ENCODE measurements around the gene FADS2.

Gene FADS2

DNA sequence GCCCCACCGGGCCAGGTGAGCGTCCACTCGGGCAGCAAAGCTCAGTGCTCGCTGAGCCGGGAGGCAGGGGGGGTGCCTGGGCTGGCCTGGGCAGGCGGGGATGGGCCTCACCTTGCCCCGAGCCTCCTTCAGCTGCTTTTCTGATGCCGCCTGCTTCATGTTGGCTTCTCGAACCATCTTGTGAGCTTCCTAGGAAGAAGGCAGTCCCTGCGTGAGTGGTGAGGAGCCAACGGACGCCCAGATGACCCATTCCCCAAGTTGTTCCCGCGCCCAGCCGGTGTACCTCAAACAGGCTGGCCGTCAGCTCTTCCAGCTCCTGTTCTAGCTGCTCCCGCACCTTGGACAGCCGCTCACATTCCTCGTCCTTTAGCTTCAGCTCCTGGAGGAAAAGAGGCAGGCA is 79.2 kb downstream of the FADS2 start:
- no peak for DNase-seq (ENCODE audit: low read depth)

DNA sequence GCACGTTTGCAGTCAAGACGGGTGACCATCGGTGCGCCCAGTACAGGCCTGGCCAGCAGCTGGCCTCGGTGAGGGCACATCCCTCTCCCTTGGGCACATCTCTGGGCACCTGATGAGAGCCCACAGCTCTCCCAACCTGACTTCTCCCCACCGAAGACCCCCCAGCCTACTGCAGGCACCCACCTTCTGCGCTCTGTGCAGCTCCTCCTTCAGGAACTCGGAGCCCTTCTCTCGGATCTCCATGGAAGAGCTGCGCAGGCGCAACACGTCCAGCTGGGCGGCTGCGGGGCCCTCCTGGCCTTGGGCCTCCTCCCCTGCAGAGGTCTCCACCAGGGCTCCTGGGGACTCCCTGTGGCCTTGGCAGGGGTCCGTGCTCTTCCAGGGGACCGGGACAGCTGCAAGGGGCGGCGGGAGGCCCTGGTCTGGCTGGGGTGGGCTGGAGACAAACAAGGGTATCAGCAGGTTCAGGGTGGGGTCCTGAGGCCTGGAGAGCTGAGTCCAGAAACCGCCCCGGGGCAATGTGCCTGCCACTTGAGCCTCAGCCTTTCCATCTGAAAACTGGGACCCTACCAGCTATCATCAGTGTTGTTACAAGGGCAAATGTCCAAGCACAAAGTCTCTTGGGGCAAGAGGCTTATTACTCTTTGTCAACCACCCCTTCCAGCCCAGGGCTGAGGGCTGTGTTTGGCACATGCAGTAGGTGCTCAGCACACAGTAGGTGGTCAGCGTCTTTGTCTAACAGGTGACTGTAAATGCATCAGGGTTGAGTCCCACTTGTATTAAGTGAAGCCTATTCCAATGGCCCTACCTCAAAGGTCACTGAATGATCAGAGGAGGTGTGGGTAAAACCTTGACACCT is 80.0 kb downstream of the FADS2 start:
- DNase-seq (ENCODE audit: low read depth), result no peak

DNA sequence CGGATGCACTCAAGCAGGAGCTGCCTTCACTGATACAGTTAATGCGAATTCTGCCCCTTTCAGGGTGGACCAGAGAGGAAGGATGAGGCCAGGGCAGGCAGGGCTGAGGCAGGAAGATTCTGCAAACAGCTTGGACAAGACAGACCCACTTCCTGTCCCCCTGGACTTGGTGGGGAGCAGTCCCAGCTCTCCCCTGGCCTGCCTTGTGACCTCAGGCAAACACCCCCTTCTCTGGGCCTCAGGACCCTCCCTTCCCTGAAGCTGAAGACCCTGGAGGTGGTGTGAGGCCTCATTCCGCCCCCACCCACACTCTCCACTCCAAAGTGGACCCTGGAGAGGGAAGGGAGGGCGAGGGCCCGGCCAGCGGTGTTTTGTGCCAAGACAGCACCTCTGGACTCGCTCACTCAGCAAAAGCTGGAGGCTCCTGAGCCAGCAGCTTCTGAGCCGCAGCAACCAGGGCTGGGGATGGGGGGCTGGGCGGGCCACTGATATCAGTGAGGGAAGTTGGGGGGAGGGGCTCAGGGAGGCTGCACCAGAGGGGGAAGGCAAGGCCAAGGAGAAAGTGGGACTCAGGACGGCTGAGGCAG is 80.7 kb downstream of the FADS2 start:
- no peak for DNase-seq (ENCODE audit: low read depth)

DNA sequence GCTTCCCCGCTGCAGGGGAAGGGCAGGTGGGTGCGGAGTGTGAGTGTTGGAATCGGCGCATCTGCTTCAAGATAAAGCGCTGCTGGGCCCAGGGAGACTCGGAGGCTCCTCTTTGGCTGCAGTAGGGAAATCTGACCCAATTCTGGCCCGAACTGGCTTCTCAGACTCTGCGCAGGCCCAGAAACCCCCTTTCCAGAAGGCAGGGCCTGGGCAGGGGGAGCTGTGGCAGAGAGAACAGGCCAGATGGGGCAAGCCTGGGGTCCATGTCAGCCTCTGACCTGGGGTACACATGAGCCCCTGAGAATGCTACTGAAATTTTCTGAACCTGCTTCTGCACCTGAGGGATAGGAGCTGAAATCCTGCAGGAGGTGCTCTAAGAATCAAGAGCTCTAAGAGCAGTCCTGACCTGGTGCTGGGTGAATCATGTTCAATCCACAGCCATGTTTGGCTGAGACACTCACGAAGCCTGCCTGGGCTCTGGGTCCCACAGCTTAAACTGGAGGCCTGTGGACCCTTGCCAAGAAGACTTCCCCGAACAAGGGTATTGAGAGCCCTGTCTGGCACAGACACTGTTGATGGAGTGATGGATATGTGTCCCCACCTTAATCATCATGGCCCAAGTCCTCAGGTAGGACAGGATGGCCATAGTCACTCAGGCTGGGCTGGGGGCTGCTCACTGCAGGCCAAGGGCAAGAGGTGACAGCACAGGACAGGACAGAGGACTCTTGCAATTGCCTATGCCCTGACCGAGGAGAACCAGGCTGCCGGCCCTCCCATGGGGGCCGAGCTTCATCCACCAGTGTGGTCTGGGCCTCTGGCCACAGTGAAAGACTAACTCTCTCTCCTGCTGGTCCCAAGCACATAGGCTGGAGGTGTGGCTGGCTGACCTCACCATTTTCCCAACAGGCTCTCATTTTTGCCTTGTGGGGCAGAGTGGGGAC is 82.4 kb downstream of the FADS2 start:
- no peak for DNase-seq (ENCODE audit: low read depth)

DNA sequence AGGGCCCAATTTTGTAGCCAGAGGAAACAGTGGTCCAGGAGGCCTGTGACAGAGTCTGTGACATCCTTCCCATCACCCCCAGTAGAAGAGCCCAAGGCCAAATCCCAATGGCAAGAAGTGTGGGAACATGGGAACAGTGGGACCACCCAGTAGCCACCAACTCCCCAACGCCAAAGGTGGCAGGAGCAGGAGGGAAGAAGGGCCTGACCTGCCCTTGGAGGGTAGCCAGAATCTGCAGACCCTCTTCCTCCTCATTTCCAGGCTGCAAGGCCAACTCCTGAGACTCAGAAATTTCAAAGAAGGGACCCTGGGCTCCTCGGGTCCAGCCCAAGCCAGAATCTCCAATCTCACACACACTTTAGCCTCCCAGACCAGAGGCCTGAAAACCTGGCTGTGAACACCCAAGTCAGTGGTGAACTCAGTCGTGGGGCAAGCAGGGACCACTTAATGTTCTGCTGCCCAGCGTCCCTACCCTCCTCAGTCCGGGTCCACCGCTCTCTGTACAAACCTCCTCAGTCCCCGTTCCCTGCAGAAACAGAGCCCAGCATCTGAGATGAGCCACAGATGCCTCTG is 83.1 kb downstream of the FADS2 start:
- no peak for DNase-seq (ENCODE audit: low read depth)

DNA sequence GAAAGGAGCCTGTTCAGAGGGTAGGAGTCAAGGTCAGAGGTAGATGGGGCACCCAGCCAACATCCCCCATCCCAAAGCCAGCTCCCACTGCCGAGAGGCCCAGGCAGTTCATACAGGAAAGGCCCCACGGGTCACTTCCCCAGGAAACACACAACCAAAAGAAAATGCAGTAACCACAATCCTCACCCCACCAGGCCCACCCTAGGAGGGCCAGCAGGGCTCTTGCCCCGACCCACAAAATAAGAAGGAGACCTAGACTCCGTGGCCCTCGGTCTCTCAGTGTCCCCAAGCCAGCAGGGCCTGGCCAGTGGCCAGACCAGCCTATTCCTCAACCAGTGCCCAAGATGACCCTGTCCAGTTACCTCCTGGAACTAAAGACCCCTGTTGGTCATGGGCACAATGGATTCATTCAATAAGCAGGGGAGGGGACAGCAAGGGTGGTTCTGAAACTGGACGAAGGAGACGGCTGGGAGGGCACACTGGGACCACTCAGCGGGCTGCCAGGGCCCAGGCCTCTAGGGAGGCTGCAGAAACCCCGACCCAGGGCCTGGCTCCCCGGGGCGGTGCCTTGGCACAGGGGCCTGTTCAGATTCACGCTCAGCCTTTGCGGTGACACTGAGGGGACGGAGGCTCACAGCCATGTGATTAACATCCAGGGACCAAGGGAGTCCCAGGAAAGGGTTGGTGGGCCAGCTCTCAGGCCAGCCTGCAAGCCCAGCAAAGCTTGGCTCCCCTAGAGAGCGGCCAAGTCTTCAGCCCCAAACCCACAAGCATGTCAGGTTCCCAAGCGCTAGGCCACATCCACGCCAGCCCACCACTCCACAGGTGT is 83.8 kb downstream of the FADS2 start:
- DNase-seq (ENCODE audit: low read depth), result no peak

DNA sequence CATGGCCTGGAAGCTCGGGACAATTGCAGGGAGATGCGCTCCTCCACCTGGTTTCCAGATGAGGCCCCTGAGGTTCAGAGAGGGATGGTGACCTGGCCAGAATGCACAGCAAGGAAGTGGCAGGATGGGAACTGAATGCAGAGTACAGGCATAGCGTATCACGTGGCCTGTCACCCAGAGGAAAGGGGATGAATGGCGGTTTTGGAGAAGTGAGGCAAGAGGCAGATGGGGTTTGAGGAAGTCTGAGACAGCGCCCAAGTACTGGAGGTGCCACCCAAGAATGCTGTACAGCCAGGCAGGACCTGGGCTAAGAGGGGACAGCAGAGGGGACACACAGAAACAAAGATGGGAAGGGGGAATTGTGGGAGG is 84.4 kb downstream of the FADS2 start:
- no peak for DNase-seq (ENCODE audit: low read depth)

DNA sequence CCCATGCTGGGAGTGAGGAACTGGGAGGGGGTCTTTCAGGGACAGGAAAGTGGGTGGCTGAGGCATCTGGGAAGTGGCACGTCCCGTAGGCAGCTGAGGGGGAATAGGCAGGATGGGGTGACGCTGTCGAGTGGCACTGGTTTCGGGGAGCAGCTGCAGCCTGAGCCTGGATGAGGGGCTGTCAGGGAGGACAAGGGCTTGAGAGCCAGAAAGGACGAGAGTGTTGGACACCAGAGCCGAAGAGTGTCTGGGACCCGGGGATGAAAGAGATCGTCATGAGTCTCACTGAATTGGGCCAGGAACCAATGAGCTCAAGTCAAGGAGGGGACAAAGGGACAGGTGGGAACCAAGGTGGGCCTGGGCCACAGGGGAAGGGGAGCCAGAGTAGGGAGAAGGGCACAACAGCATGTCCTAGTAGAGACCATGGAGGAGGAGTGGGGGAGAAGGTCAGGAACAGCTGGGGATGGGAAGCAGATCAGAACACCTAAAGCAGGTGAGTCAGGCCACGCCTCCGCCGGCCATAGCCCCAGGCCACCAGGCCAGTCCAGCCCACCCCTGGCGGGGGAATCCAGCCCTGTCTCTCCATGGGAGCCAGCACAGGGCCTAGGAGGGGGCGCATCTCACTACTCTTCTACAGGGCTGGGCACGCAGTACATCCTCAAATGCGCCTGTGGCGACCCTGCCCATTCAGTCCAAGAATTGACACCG is 85.0 kb downstream of the FADS2 start:
- no peak for DNase-seq (ENCODE audit: low read depth)

DNA sequence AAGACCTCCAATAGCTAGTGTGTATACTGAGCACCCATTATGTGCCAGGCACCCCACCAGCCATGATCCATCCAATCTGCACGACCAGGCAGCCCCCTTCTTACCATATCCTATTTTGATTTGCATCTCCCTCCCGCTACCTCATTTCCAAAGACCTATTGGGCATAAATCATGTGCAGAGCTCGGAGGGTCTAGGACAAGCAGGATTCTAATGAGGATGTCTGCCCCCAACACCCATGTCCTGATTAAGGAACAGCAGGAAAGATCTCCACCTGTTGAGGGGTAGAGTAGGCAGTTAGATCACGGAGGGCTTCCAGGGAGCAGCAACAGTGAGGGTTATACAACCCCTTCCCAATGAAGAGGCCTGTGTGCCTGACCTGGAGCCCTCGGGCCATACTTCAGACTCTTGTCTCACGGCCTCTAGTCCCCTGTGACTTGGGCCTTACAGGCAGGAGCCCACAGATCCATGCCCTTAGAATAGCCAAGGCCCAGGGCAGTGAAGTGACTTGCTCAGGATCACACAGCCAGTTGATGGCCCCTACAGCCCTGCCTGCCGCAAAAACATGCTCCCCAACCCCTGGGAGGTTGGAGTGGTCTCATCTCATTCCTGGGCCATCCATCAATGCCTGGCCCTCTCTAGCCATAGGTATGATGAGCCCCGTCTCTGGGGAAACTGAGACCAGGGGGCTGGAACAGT is 85.7 kb downstream of the FADS2 start:
- no peak for DNase-seq (ENCODE audit: low read depth)

DNA sequence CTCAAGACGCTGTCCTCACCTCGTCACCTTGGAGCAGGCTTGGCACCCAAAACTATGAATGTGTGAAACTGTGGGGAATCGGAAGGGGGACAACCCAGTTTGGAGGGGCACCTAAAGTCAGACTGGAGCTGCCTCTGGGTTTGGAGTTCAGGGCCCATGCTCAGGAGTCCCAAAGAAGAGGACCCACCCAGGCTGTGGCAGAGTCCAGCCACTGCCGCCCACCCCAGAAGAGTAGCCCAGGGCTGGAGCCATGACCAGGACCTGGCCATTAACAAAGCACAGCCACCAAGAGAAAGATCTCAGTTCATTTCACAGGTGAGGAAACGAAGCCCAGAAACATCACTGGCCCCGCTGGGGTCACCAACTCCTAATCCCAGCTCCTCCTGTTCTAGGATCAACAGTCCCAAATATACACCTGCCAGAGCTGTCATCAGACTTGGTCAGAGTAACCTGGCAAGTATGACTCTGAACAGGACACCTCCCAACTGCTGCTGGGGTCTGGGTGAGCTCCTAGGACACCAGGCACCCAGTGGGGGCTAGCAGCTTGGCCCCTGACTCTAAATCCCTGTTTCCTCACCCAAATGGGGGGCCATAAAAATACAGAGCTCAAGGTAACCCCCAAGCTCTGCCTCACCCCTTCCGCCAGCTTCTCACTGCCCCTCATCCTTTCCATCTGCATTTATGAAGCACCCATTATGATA is 86.5 kb downstream of the FADS2 start:
- DNase-seq (ENCODE audit: low read depth), result no peak

DNA sequence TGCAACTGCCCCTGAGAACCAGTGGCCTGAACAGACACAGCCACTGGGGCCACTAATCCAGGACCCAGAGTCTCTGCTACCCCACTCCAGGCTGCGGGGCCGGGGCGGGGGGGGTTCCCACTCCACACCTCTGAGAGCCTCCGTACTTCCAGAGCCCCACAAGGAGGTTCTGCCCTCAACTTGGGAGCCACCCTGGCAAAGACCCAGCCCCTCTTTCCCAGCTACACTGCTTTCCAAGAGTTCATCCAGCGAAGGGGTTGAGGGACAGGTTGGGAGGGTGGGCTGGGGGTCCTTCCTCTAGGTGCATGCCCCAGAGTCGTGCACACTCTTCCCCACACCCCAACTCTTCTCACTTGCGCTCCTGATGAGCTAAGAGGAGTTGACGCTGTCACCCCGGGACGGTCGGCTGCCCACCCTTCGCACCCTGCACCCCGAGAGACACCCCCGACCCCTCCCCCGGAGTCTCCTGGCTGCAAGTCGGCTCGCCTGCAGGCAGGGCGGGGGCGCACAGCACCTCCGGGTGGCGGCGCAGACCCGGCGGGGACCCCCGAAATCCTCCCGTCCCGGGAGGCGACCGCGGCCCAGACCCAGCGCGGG is 88.7 kb downstream of the FADS2 start:
- DNase-seq (ENCODE audit: low read depth), result no peak
